Subcutaneous adipose tissue (tissue), 4 donors: ENCODE results near the gene HOATZ. TPM values are rescaled to one million over a fixed set of nuclear protein-coding genes. Genes with fewer than 3 reads are reported as not detected.

ENCODE experiments used
- total RNA-seq, 4 donors: library from RNA; depleted of rRNA; stranded (reverse); fragments of >200 nt; gene quantifications; one replicate each; pipeline ENCODE4 v1.1.0, GENCODE V29; 2016
- TF ChIP-seq, protein P1 (sequence below): fragments of 450-650 bp; IDR thresholded peaks from one replicate; pipeline ENCODE4 v1.5.1; 2016; ENCODE audit warnings: low read depth, mild to moderate bottlenecking, control low read depth, antibody characterized with exemption, moderate library complexity

The HOATZ gene
- total RNA-seq, 4 donors from 2014 or later, result not detected

DNA sequence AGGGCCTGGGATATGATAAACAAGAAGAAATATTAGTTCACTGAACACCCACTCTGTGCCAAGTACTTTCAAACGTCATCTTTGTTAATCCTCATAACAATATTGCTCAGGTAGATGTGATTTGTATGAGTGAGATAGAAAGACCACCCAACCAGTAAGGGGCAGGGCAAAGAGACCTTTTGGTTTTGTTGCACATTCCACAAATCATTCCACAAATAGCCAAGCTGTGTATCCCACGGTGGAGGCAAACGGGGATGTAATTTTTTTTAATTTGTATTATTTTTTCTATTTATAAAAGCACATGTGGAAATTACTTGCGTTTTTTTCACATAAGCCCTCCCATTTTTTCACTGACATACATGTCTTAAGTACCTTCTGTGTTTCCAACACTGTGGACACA is 54.9 kb downstream of the HOATZ start:
- TF ChIP-seq, protein P1, sequence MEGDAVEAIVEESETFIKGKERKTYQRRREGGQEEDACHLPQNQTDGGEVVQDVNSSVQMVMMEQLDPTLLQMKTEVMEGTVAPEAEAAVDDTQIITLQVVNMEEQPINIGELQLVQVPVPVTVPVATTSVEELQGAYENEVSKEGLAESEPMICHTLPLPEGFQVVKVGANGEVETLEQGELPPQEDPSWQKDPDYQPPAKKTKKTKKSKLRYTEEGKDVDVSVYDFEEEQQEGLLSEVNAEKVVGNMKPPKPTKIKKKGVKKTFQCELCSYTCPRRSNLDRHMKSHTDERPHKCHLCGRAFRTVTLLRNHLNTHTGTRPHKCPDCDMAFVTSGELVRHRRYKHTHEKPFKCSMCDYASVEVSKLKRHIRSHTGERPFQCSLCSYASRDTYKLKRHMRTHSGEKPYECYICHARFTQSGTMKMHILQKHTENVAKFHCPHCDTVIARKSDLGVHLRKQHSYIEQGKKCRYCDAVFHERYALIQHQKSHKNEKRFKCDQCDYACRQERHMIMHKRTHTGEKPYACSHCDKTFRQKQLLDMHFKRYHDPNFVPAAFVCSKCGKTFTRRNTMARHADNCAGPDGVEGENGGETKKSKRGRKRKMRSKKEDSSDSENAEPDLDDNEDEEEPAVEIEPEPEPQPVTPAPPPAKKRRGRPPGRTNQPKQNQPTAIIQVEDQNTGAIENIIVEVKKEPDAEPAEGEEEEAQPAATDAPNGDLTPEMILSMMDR, result no peak

DNA sequence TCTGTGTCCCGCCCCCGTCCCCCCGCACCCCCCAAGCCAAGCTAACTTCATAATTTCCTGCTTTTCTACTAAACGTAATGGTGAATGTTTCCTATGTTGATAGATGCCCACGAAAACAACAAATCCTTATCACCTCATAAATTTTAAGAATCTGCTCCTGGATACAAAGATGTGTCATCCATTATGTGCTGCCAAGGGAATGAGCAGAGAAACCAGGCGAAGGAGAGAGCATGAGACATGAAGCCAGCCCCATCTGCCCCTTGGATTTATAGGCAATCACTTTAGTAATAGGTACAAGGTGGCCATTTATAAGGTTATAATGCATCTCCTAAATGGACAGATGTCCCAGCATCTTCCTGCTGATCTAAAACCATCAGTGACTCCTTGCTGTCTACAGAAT is 56.2 kb downstream of the HOATZ start:
- TF ChIP-seq, protein P1, result no peak

DNA sequence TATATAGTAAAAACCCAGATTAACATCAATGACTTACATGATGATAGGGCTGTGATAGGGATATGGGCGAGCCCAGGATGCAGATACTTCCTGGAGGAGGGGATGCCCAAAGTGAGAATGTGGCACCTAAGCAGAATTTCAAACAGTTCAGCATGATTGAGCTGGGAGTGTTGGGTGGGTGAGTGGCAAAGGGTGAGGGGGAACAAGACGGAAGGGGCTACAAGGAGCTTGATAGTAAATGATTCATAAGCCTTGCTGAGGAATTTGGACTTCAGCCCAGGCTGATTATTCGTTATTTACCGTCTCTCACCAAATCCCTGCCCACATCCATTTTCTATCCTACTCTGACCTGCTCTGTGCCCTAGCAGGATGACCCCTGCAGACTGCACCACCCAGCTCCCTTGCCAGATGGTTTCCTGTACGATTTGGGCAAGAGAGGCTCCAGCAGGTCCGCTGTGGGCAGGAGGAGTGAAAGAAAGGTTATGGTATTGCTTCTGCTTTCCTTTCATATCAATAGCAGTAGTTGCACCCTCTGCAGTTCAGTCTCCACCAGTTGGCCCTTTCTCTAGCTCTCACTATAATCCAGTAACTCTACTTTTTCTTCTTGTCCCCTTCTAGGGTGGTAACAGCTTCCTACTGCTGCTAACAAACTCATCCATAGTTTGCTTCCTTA is 57.4 kb downstream of the HOATZ start:
- TF ChIP-seq, protein P1, result no peak

DNA sequence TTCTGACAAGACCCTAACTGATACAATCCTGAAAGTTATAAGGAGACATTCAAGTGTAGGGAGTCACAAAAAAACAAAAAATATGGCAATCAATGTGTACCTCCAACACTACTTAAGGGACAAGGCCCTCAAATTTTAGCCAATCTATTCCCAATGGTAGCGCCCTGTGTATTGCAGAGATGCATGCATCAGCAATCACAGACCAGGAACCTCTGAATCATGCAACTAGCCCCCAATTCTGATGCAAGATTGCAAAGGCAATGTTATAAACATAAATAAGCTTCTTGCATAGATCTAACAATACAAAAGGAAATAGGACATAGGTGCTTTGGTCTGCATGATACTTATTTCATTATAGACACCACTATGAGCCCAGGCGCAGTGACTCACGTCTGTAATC is 58.0 kb downstream of the HOATZ start:
- TF ChIP-seq, protein P1, result no peak

DNA sequence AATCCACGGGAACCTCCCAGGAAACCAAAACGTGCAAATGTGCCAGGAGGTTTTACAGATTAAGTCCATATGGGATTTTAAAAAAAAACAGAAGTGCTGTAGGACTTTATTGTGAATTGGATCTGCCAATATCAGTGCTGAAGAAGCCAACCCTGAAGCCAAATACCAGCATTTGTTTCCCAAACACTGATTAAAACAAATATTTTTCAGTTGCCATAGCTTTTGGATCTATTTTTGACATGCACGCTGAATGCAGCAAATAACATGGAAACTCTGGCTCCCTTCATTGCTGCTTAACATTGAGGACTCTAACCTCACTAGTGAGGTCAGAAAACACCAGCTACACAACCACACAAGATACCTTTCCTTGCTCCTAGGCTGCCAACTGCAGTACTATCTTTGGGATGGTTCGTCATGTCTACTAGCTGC is 59.3 kb downstream of the HOATZ start:
- TF ChIP-seq, protein P1, result no peak

DNA sequence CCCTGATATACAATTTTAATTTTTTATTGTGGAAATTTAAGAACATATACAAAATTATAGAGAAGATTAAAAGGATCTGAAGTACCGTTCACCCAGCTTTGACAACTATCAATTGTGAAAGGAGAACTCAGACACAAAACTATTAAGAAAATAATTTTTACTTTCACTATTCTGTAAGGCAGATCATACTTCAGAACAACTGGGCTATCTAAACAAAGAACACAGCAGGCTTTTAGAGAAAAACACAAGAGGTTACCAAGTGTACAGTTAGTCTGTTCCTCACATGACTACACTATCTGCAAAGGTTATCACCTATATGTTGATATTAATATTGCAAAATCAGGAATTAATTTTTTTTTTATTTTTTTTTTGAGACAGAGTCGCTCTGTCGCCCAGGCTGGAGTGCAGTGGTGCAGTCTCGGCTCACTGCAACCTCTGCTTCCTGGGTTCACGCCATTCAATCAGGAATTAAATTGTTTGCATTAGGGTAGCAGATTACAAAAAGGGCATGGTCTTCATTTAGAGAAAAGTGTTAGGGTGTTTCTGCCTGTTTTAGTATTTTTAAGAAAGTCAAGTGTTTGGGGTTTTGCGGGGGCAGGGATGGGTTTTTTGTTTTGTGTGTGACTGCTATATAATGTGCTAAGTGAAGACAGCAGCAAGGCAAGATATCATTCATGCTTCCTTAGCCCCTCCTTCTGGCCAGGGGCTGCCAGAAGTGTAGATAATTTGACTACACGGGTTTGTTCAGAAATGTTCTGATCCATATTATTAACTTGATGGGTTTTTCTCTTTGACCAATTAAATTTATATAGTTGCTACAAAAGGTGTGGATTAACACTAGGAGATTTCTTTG is 60.0 kb downstream of the HOATZ start:
- TF ChIP-seq, protein P1, result no peak

DNA sequence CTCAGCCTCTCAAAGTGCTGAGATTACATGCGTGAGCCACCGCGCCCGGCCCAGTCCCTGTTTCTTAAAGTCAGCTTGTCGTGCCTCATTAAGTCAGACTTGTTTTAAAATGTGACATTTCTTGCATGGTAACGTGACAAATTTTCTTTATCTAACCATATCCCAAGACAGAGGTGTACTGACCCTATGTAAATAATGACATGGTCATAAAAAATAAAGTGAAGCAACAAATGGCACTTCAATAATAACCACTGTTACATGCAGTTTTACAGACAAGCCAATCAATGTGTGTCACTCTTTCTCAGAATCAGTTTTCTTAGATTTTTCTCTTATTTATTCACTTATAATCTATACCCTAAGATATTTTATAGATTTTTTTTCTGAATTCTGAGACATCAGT is 61.2 kb downstream of the HOATZ start:
- TF ChIP-seq, protein P1, result no peak
